IMR-90 (cell line): ENCODE data around the gene ZNF276.

ENCODE experiments used
- BHLHE40 ChIP-seq: fragments of 150-350 bp; IDR thresholded peaks from 2 replicates; pipeline ENCODE4 v1.6.1; 2016; ENCODE audit warnings: mild to moderate bottlenecking, low read depth, low read length
- MAZ ChIP-seq: IDR thresholded peaks from 2 replicates; pipeline ENCODE4 v1.6.1; 2012; ENCODE audit warnings: low read depth, mild to moderate bottlenecking, low read length, improper control_type of control experiment, moderate library complexity, borderline replicate concordance
- NFE2L2 ChIP-seq: fragments of 150-350 bp; IDR thresholded peaks from 2 replicates; pipeline ENCODE4 v1.6.1; 2016; ENCODE audit warnings: low read depth, mild to moderate bottlenecking, low read length
- POLR2A ChIP-seq: IDR thresholded peaks from 2 replicates; pipeline ENCODE4 v1.6.1; 2012; ENCODE audit warnings: mild to moderate bottlenecking, low read depth, low read length
- RAD21 ChIP-seq: IDR thresholded peaks from 2 replicates; pipeline ENCODE4 v1.6.1; 2012; ENCODE audit warnings: low read length, improper control_type of control experiment
- SMC3 ChIP-seq: fragments of 150-350 bp; IDR thresholded peaks from 2 replicates; pipeline ENCODE4 v1.6.1; 2016; ENCODE audit warnings: low read depth, mild to moderate bottlenecking, antibody characterized with exemption, low read length, moderate library complexity
- TF ChIP-seq, protein P1 (sequence below): conservative IDR thresholded peaks from 2 replicates; pipeline ENCODE4 v1.5.1; 2012; ENCODE audit warnings: mild to moderate bottlenecking, low read depth, low read length, improper control_type of control experiment
- TF ChIP-seq, protein P2 (sequence below): fragments of 150-350 bp; IDR thresholded peaks from 2 replicates; pipeline ENCODE4 v1.6.1; 2017; ENCODE audit warnings: mild to moderate bottlenecking, antibody characterized with exemption, low read length, low read depth
- TF ChIP-seq, protein P3 (sequence below): fragments of 150-350 bp; IDR thresholded peaks from 2 replicates; pipeline ENCODE4 v1.6.1; 2016; ENCODE audit warnings: low read depth, mild to moderate bottlenecking, low read length, moderate library complexity, borderline replicate concordance

DNA sequence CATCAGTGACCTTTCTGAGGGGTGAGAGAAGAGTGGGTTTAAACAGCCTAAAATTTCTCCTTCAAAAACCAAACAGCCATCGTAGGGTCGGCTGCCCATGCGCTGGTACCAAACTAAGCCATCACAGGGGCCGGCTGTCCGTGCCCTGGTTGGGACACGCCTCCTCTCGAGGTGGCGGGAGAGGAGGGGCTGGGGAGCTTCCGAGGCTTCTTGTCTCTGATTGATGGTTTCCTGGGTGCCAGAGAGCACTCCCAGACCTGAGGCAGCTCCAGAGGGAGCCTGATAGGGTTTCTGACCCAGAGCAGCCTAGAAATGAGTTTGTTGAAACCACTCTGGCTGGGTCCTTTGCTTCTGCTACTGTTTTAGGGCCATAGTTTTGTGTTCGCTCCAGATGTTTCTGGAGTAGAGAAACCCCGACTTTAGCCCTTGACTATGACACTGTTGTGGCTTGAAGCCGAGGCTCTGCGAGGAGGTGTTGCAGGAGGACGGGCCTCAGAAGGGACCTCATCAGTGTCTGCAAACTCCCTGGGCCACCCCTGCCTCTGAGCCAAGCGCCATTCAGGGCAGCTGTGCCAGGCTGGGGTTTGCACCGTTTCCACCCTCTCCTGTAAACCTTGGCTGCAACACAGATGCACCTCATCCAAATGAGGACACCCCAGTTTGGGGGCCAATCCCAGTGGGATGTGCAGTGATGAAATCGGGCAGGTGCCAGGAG lies 6.2 kb downstream of the ZNF276 start:
- TF ChIP-seq, protein P1, sequence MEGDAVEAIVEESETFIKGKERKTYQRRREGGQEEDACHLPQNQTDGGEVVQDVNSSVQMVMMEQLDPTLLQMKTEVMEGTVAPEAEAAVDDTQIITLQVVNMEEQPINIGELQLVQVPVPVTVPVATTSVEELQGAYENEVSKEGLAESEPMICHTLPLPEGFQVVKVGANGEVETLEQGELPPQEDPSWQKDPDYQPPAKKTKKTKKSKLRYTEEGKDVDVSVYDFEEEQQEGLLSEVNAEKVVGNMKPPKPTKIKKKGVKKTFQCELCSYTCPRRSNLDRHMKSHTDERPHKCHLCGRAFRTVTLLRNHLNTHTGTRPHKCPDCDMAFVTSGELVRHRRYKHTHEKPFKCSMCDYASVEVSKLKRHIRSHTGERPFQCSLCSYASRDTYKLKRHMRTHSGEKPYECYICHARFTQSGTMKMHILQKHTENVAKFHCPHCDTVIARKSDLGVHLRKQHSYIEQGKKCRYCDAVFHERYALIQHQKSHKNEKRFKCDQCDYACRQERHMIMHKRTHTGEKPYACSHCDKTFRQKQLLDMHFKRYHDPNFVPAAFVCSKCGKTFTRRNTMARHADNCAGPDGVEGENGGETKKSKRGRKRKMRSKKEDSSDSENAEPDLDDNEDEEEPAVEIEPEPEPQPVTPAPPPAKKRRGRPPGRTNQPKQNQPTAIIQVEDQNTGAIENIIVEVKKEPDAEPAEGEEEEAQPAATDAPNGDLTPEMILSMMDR: no peak
- no peak for TF ChIP-seq NFE2L2
- no peak for TF ChIP-seq RAD21
- no peak for TF ChIP-seq POLR2A
- no peak for TF ChIP-seq MAZ
- TF ChIP-seq BHLHE40: no peak
- TF ChIP-seq, protein P2, sequence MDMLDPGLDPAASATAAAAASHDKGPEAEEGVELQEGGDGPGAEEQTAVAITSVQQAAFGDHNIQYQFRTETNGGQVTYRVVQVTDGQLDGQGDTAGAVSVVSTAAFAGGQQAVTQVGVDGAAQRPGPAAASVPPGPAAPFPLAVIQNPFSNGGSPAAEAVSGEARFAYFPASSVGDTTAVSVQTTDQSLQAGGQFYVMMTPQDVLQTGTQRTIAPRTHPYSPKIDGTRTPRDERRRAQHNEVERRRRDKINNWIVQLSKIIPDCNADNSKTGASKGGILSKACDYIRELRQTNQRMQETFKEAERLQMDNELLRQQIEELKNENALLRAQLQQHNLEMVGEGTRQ: no peak
- TF ChIP-seq SMC3: no peak
- TF ChIP-seq, protein P3, sequence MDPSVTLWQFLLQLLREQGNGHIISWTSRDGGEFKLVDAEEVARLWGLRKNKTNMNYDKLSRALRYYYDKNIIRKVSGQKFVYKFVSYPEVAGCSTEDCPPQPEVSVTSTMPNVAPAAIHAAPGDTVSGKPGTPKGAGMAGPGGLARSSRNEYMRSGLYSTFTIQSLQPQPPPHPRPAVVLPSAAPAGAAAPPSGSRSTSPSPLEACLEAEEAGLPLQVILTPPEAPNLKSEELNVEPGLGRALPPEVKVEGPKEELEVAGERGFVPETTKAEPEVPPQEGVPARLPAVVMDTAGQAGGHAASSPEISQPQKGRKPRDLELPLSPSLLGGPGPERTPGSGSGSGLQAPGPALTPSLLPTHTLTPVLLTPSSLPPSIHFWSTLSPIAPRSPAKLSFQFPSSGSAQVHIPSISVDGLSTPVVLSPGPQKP: no peak
